GM18511 (cell line): ENCODE measurements around the gene PTPRN2.
"Not testable (repeated sequence)": the region's sequence is repeated elsewhere in the genome, so short reads cannot be mapped to it uniquely, and the experiment has no call there.

Experiments
- ATAC-seq: cut with Tn5 transposase; IDR thresholded peaks from one replicate; pipeline ENCODE4 v1.9.1; 2021; ENCODE audit warnings: mild to moderate bottlenecking, moderate library complexity; ENCODE audit not compliant: unreplicated experiment

PTPRN2 gene

GRCh38 chr7:158407581-158408317 is 179.9 kb downstream of the PTPRN2 start:
- ATAC-seq = no peak

DNA sequence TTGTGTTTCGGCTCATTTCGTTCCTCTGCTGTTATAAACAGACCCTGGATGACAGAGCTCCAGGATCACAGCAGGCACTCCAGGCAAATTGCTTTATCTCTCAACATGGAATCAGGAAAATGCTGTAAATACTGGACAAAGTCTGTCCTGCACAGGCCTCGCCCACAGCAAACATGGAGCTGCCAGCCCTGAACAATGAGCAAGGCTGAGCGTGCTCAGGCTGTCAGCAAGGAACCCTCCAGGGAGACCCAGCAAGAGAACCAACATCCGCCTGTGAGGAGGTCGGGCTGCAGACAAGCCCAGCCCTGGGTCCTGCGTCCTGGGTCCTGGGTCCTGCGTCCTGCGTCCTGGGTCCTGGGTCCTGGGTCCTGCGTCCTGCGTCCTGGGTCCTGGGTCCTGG is 180.8 kb downstream of the PTPRN2 start:
- ATAC-seq = no peak

DNA sequence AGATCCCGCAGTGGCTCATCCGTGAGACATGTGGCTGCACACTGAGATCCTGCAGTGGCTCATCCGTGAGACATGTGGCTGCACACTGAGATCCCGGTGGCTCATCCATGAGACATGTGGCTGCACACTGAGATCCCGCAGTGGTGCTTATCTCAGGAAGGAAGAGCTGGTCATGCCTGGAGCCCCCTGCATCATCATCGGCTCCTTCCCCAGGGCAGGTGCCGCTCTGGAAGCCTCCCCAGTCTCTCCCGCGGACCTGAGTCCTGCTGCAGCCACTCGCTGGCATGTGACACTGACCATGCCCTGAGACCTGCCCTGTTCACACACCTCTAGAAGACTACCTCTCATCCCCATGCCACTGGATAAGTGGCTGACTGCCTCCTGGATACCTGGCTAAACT is 181.3 kb downstream of the PTPRN2 start:
- no peak for ATAC-seq

DNA sequence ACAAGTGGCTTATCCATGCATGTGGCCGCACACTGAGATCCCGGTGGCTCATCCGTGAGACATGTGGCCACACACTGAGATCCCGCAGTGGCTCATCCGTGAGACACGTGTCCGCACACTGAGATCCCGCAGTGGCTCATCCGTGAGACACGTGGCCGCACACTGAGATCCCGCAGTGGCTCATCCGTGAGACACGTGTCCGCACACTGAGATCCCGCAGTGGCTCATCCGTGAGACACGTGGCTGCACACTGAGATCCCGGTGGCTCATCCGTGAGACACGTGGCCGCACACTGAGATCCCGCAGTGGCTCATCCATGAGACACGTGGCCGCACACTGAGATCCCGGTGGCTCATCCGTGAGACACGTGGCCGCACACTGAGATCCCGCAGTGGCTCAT is 181.9 kb downstream of the PTPRN2 start:
- not testable (repeated sequence) for ATAC-seq

DNA sequence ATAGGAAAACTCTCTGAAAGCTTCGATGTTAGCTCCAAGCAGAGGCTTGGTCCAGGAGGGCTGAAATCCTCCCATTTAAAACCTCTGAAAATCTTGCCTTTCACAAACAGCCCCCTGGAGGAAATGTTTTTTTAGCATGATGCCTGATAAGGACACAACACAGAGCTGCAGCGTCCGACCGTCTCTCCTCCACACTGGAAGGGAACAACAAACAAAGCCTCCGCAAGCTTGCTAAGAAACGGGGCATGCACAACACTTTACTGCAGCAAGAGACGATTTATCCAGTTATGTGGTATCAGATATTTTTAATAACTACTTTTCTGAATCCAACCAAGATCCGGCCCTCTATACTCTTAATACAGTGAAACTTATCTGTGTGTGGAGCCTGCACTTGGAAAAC is 182.3 kb downstream of the PTPRN2 start:
- ATAC-seq = no peak

GRCh38 chr7:158404031-158404761 is 183.4 kb downstream of the PTPRN2 start:
- ATAC-seq = no peak

DNA sequence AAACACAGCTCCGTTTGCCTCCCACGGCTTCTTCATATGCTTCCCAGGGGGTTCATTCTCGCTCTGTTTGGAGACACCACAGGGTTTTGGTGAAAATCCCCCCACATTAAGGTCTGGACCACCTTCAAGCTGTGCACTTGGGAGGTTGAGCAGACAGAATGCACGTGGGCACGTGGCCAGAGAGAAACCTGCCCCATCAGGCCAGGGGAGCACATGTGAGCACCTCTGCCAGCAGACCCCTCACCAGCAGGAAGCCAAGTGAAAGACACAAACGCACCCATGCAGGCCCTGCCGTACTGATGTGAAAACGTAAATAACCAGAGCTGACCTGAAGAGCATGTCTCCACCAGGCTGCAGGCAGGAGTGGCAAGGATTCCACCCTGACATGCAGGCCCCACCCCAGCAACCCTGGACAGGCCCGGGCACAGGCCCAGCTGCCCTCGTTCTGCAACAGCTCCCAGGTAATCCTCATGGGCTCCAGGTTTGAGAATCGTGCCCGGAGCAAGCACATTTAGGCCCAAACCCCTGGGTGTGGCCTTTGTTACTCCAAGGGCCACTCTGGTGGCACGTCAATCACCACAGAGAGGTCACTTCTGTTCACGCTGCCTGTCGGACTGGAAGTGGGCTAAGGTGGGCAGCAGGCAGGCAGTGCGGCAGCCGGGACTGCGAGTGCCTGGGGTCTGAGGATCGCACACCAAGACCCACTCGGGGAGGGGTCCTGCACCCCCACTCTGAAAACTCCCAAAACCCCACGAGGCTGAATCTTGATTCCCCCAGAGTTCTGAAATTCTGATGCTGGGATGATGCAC is 184.4 kb downstream of the PTPRN2 start:
- no peak for ATAC-seq

DNA sequence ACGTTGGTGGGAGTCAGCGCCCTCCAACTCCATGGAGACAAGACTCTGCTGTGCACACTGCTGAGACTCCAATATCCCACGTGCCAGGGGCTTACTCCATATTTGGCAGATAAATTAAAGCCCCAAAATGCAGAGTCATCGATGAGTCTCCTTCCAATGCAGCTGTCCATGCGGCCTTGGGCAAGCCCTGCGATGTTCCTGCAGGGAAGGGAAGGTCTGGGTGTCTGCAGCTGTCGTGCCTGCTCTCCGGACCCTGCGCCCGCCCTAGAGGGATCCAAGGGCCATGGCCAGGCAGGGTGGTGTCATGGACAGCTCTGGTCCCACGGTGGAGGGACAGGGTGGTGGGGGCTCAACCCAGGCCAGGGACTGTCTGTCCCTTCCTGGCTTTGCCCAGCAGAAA is 185.2 kb downstream of the PTPRN2 start:
- ATAC-seq = no peak

DNA sequence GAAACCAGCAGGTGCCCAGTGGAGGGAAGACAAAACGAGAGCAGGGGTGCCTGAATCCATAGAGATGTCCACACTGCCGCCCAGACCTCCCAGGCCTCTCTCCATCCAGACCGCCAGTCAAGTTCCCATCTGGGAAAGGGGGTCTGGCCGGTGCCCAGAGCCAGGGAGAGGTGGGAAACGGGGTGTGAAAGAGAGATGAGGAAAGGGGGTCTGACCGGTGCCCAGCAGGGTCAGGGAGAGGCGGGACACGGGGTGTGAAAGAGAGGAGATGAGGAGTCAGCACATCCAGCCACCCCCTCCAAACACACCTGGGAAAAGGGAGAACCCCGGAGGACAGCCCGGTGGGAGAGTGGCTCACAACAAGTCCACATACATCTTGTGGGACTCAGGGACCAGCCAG is 185.8 kb downstream of the PTPRN2 start:
- no peak for ATAC-seq

DNA sequence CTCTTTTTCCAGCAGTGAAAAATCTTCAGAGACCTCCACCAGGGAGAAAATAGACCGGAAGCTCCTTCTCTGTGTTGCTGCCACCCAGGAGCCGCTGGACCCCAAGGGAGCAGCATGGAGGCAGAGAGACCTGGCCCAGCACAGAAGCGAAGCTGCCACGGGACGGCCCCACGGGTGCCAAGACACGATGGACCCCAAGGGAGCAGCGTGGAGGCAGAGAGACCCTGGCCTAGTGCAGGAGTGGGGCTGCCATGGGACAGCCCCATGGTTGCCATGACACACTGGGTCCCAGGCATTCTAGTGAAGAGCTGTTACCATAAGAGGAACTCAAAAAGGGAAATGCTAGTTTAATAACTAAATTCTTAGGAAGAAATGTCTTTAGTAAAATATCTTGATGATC is 186.3 kb downstream of the PTPRN2 start:
- no peak for ATAC-seq

DNA sequence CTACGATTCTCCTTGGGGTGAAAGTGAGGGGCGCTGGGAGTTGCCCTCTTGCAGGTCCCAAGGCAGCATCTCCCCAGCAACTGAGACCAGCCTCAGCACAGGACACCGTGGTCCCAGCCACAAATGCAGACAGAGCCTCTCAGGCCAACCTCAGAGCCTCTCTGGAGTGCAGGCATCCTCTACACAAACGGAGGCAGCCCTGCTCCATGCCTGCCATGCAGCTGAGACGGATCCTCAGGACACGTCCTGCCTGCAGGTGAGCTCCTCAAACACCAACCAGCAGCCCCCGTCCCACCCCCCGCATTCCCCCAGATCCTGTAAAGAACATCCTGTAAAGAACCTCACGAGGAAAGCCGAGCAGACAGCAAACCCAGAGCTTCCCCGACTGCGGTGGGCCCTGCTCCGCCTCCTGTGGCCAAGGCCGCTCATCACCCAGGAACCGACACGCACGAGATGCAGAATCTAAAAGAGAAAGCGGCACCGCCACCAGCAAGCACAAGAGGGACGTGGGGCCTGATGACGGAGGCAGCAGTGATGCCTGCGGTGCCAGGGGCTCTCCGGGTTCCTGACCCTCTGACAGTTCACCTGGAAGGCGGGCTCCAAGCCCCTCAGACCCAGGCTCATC is 186.9 kb downstream of the PTPRN2 start:
- no peak for ATAC-seq

DNA sequence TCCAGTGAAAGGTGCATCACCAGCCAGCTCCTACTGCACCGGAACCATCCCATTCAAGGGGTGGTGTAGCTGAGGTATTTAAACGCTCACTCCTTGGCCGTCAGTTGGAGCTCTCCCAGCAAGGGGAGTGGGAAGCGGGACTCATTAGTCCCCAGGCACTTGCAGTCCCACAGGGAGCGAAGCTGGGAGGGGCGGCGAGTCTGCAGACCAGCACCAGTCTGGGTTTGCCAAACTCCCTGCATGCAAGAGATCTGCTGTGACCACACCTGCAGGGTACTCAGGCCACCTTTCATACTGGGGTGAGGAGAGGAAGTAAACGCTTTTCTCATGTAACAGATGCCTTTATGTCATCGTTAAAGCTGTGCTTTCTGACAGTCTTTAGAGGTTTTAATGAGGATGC is 187.9 kb downstream of the PTPRN2 start:
- ATAC-seq = no peak

GRCh38 chr7:158398750-158399149 is 188.9 kb downstream of the PTPRN2 start:
- ATAC-seq = no peak

DNA sequence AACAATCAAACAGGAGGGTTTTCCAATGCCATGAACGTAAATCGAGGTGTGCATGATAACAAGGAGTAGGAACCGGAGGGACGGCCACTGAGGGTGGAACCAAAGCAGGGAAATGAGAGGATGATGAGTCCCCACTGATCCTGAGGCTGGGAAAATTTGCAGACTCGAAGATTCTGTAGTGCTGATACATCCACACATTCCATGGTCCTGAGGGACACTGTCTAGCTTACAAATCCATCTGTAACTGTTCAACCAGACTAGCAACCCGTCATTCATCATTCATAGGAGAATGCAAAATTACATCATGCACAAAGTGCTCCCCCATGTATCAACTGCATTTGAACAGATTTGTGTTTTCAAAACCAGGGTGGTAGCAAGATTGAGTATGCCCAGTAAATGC is 189.7 kb downstream of the PTPRN2 start:
- no peak for ATAC-seq

DNA sequence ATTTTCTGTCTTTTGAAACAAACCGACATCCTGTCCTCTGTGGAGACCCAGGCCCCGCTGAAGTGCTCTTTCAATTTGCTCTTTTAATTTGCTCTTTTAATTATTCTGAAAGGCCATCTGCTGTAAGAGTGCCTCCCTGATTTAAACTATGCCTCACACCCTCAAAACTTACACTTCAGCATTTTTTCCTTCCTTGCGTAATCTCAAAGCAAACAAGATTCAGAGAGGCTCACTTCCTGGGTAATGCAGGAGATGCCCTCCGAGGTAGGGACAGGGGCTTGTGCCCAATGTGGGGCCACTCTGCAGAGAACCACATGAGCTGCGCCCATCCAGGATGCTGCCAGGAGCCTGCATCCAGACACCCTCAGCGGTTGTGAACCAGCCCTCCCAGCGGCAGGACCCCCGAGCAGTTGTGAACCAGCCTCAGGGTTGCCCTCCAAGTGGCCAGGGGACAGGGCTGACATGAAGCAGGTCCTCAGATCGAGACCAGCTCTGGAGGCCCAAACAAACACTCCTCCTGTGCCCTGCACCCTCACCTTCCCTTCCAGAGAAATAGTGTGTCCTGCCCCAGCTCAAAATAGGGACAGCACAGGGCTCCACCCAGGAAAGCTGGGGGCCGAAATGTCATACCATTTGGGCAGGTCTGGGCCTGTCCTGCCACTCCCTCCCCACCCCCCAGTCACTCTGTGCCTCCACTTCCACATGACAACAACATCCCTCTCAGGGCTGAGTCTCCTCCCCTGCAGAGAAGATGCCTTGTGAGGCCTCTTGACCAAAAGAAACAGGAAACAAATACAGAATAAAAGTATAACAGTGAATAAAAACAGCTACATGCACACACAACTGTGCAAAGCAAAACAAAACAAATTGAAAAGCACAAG is 190.4 kb downstream of the PTPRN2 start:
- ATAC-seq = no peak

DNA sequence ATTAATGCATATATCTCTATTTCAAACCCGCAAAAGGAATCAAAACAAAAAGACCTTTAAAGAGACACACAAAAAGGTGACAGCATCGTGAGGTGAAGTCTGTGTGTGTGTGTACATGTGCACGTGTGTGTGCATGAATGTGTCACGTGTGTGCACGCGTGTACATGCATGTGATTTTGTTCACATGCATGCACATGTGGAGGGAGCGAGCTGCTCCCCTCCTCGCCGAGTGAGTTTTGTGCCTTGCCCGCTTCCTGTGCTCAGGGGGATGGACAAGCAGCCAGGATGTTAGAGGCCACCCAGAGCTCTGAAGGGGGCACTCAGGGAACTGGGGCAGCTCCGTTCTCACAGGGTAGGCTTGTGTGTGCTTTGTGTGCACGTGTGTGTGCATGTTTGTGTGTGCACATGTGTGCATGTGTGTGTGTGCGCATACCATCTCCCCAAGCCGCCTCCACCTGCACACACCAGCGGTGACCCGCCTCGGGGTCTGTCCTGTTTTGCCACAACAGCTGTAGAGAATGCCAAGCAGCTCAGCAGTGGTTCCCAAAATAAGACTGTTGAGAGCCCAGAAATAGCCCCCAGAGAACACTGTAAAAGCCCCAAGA is 191.2 kb downstream of the PTPRN2 start:
- ATAC-seq = no peak

DNA sequence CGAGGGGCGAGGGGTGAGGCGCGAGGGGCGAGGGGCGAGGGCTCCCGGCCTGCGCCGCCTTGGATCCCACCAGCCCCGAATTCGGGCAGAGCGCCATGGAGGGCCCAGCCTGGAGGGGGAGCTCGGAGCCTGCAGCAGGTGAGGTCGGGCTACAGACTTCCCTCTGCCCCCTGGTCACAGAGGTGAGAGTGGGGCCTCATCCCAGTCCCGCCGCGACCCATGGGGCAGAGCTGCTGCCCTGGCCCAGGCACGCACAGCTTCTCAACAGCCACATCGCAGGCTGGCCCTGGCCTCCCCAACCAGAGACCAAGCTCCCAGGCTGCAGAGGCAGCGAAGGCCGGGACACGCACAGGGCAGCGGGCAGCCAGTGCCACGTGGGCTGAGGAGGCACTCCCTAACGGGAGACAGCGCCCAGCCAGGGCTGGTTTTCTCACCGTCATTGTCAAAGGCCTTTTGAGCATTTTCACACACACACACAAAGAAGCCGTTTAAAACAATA is 191.8 kb downstream of the PTPRN2 start:
- ATAC-seq = no peak

GRCh38 chr7:158395349-158395748 is 192.3 kb downstream of the PTPRN2 start:
- ATAC-seq = no peak

- no peak for ATAC-seq
Observed at GRCh38 chr7:158394936-158395335, 192.7 kb downstream of the PTPRN2 start.
